AG04449 (cell line): Measurements from ENCODE around the gene ADD3.

Experiments
- CTCF ChIA-PET: fragments of 350-600 bp; formaldehyde crosslinking; extraction: SDS; loops from one replicate; lab custom pipeline; 2021; ENCODE audit warnings: antibody characterized with exemption; lab: Yijun Ruan, JAX
- POLR2A ChIA-PET: fragments of 400-600, 350-600 bp; formaldehyde crosslinking; extraction: SDS; loops from one replicate; lab custom pipeline; 2020; ENCODE audit warnings: antibody characterized with exemption, inconsistent platforms; lab: Yijun Ruan, JAX
- DNase-seq: peaks from one replicate; pipeline ENCODE4 v3.0.0-alpha.2; 2010; ENCODE audit warnings: low read depth, low spot score
- H3K4me3 ChIP-seq: 2 replicates; pipeline ENCODE4 v1.5.1; 2011; ENCODE audit warnings: low read depth, mild to moderate bottlenecking, control low read depth, low read length
- TF ChIP-seq, protein P1 (sequence below): IDR thresholded peaks from one replicate; pipeline ENCODE4 v1.5.1; 2011; ENCODE audit warnings: mild to moderate bottlenecking, moderate library complexity, low read length, control low read depth, inconsistent platforms; ENCODE audit not compliant: insufficient read depth; ENCODE audit errors: missing control alignments

ADD3 gene

GRCh38 chr10:110017907-110018306 lies 10.1 kb downstream of the ADD3 start:
- TF ChIP-seq, protein P1, sequence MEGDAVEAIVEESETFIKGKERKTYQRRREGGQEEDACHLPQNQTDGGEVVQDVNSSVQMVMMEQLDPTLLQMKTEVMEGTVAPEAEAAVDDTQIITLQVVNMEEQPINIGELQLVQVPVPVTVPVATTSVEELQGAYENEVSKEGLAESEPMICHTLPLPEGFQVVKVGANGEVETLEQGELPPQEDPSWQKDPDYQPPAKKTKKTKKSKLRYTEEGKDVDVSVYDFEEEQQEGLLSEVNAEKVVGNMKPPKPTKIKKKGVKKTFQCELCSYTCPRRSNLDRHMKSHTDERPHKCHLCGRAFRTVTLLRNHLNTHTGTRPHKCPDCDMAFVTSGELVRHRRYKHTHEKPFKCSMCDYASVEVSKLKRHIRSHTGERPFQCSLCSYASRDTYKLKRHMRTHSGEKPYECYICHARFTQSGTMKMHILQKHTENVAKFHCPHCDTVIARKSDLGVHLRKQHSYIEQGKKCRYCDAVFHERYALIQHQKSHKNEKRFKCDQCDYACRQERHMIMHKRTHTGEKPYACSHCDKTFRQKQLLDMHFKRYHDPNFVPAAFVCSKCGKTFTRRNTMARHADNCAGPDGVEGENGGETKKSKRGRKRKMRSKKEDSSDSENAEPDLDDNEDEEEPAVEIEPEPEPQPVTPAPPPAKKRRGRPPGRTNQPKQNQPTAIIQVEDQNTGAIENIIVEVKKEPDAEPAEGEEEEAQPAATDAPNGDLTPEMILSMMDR = no peak
- no peak overlapping the region for H3K4me3 ChIP-seq
- no peak for DNase-seq
- ChIA-PET POLR2A (no interaction called here), CTCF (interaction anchor here (5.6 kb wide), 1 partner anchor 135 kb away, joined by 50 read pairs; no protein-coding TSS in a partner anchor)

GRCh38 chr10:110020265-110020664 lies 12.5 kb downstream of the ADD3 start:
- ChIA-PET CTCF (no interaction called here), POLR2A (no interaction called here)
- DNase-seq = no peak
- TF ChIP-seq, protein P1 = no peak
- no peak overlapping the region for H3K4me3 ChIP-seq

GRCh38 chr10:110022716-110023504 lies 15.1 kb downstream of the ADD3 start:
- POLR2A ChIA-PET = no interaction called here
- no peak for DNase-seq
- TF ChIP-seq, protein P1 = no peak
- CTCF ChIA-PET = interaction anchor here (1.2 to 2.8 kb wide), 3 partner anchors 9 to 139 kb away, joined by 4 to 9 read pairs (median 5); no protein-coding TSS in a partner anchor
- H3K4me3 ChIP-seq = no peak overlapping the region

DNA sequence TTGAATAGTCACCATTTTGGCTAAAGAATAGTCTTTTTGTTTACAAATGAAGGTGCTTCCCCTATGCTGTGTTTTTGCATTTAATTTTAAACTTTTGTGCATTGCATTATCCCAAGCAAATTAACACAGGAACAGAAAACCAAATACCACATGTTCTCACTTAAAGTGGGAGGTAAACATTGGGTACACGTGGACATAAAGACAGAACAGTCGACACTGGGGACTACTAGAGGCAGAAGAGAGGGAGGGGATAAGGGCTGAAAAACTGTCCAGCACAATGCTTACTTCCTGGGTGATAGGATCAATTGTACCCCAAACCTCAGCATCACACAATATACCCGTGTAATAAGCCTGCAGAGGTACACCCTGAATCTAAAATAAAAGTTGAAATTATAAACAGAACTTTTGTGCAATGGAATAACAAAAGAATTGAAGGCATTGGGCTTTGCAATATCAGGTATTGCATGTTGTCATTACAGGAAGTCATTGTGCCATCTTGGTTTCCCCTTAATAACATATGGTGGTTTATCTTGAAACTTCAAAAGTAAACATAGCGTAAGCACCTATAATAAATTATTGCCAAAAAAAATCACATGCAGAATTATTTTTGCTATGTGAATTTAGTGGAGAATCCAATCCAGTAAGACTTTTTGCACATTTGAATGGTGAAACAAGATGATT lies 16.1 kb downstream of the ADD3 start:
- no peak for DNase-seq
- TF ChIP-seq, protein P1 = no peak
- CTCF ChIA-PET = interaction anchor here (1.2 to 1.5 kb wide), 2 partner anchors 10 to 70 kb away, joined by 3 to 5 read pairs; no protein-coding TSS in a partner anchor
- POLR2A ChIA-PET = no interaction called here
- no peak overlapping the region for H3K4me3 ChIP-seq

GRCh38 chr10:110029450-110029849 lies 21.7 kb downstream of the ADD3 start:
- TF ChIP-seq, protein P1 = no peak
- H3K4me3 ChIP-seq = no peak overlapping the region
- CTCF ChIA-PET = no interaction called here
- POLR2A ChIA-PET = no interaction called here
- DNase-seq = no peak
